ENCODE results near the gene RUSF1. TPM values are rescaled to one million over a fixed set of nuclear protein-coding genes. Genes with fewer than 3 reads are reported as not detected.

Gene RUSF1
- total RNA-seq, 2 donors from 2014 or later = 45.4 to 50.8 TPM

DNA sequence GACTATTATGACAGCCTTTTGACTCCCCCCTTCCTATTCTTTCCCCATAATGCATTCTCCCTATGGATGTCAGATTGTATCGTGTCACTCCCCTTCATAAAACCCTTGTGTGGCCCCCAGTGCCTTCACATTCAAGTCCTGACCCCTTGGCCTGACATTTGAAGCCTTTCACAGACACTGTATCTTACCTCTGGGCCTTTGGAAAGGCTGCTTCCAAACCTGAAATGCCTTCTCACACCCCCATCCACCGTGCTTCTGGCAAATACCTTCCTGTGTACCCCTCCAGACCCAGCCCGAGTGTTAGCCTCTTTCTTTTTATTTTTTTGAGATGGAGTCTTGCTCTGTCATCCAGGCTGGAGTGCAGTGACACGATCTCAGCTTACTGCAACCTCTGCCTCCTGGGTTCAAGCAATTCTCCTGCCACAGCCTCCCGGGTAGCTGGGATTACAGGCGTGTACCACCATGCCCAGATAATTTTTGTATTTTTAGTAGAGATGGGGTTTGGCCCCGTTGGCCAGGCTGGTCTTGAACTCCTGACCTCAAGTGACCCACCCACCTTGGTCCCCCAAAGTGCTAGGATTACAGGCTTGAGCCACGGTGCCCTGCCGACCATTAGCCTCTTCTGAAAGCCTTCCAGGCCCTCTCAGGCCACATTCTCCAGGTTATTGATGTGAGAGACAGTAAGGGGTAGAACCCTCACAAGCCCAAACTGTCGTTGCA lies 46.8 kb downstream of the RUSF1 start:
- DNase-seq = no peak
- H3K27me3 Mint-ChIP-seq (ENCODE audit: insufficient read depth) = no peaks in the 10 kb centered on the region
- H3K27ac ChIP-seq (ENCODE audit: low read depth, low read length) = no peak overlapping the region
- TF ChIP-seq, protein P1, sequence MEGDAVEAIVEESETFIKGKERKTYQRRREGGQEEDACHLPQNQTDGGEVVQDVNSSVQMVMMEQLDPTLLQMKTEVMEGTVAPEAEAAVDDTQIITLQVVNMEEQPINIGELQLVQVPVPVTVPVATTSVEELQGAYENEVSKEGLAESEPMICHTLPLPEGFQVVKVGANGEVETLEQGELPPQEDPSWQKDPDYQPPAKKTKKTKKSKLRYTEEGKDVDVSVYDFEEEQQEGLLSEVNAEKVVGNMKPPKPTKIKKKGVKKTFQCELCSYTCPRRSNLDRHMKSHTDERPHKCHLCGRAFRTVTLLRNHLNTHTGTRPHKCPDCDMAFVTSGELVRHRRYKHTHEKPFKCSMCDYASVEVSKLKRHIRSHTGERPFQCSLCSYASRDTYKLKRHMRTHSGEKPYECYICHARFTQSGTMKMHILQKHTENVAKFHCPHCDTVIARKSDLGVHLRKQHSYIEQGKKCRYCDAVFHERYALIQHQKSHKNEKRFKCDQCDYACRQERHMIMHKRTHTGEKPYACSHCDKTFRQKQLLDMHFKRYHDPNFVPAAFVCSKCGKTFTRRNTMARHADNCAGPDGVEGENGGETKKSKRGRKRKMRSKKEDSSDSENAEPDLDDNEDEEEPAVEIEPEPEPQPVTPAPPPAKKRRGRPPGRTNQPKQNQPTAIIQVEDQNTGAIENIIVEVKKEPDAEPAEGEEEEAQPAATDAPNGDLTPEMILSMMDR (conservative IDR thresholded peaks at IDR 0.05) = no peak
- no peaks in the 10 kb centered on the region for H3K4me1 ChIP-seq (ENCODE audit: control insufficient read depth, insufficient read depth, low read length)
- no peaks in the 10 kb centered on the region for H3K27me3 ChIP-seq (ENCODE audit: control insufficient read depth, insufficient read depth, low read length, poor library complexity, severe bottlenecking)
- H3K4me3 ChIP-seq (ENCODE audit: low read length) = no peak overlapping the region
- 93 to 95% methylated on average over 5 to 10 of the region's 10 CpGs for WGBS, 2 experiments (ENCODE audit: insufficient coverage in 1 of 2, insufficient read length in 1 of 2)
- H3K9ac ChIP-seq (ENCODE audit: extremely low read depth, low read length, poor library complexity, severe bottlenecking) = no peak overlapping the region
- peaks cover 26% of the 10 kb centered on the region for H3K36me3 ChIP-seq (ENCODE audit: control insufficient read depth, insufficient read depth, low read length)
- peaks cover 23% of the 10 kb centered on the region for H3K36me3 Mint-ChIP-seq (ENCODE audit: low read depth)
- no peaks in the 10 kb centered on the region for H3K9me3 Mint-ChIP-seq
- no peak overlapping the region for H3K27ac Mint-ChIP-seq
- H3K4me1 Mint-ChIP-seq = peaks cover 2% of the 10 kb centered on the region
- H3K4me3 Mint-ChIP-seq = no peak overlapping the region
- no peaks in the 10 kb centered on the region for H3K9me3 ChIP-seq (ENCODE audit: control insufficient read depth, low read length)

DNA sequence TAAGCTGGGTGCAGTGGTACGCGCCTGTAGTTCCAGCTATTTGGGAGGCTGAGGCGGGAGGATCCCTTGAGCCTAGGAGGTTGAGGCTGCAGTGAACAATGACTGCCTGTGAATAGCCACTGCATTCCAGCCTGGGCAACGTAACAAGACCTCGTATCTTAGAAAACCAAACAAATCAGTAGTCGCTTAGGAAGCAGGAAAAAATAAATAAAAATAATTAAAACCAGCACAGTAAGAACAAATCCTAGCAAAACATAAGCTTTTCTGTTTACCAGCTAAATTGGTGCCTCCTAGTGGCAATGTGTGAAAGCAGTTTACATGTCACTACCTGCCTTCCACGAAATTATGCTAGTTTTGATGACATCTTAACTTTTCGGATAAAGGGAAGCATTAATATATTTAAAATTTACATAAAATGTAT lies 47.6 kb downstream of the RUSF1 start:
- Mint-ChIP-seq H3K36me3 (ENCODE audit: low read depth) (peaks cover 21% of the 10 kb centered on the region), H3K27me3 (ENCODE audit: insufficient read depth) (no peaks in the 10 kb centered on the region), H3K4me1 (peaks cover 3% of the 10 kb centered on the region), H3K4me3 (peak overlapping the region; percentile 76), H3K27ac (peak overlapping the region; percentile 97), H3K9me3 (no peaks in the 10 kb centered on the region)
- Histone ChIP-seq H3K4me1 (ENCODE audit: control insufficient read depth, insufficient read depth, low read length) (no peaks in the 10 kb centered on the region), H3K9me3 (ENCODE audit: control insufficient read depth, low read length) (no peaks in the 10 kb centered on the region), H3K27ac (ENCODE audit: low read depth, low read length) (peak overlapping the region; percentile 91), H3K36me3 (ENCODE audit: control insufficient read depth, insufficient read depth, low read length) (peaks cover 31% of the 10 kb centered on the region), H3K4me3 (ENCODE audit: low read length) (peak overlapping the region; percentile 91), H3K27me3 (ENCODE audit: control insufficient read depth, insufficient read depth, low read length, poor library complexity, severe bottlenecking) (no peaks in the 10 kb centered on the region), H3K9ac (ENCODE audit: extremely low read depth, low read length, poor library complexity, severe bottlenecking) (peak overlapping the region; percentile 70)
- DNase-seq = no peak
- WGBS, 2 experiments (ENCODE audit: insufficient coverage in 1 of 2, insufficient read length in 1 of 2) = 75 to 83% methylated on average over 4 to 6 of the region's 8 CpGs
- TF ChIP-seq, protein P1 (conservative IDR thresholded peaks at IDR 0.05) = peak; percentile 84

DNA sequence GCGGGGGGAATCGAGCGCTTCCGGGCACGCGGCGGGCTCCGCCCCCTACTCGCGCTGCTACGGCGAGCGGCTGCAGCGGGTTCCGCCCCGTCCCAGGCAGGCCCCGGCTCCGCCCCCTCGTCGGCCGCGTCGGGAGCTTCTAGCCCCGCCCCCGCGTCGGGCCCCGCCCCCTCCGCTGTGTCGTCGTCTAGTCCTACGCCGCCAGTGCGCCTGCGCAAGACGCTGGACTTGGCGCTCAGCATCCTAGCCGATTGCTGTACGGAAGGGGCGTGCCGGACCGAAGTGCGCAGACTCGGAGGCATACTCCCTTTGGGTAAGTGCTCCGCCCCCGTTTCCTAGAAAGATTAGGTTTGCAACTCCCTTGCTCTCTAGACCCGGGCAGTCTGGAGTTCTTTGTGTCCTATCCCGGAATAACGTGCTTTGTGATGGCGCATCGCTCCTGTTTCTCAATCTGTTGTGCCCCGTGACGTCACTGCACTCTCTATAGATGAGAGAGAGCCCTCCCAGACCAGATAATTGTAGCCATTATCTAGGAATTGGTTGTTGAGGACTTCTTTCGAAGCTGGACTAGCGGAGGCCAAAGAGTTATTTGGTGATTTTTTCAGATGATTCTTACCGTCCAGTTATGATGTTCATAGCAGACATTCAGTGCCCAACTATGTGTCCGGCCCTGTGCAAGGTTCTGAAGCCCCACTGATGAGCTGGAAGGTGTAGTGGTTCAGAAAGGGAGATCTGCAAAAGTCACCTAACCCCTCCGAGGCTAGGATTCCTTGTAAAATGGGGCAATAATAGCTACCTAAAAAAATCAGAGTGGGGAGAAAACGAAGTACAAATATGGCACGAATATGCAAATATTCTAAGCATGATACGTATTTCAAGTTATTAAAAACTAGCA lies 48.3 kb downstream of the RUSF1 start:
- H3K9me3 ChIP-seq (ENCODE audit: control insufficient read depth, low read length) = no peaks in the 10 kb centered on the region
- peaks cover 18% of the 10 kb centered on the region for H3K36me3 Mint-ChIP-seq (ENCODE audit: low read depth)

More for the DNA sequence above, 48.3 kb downstream of the RUSF1 start:
- H3K4me1 Mint-ChIP-seq = peaks cover 6% of the 10 kb centered on the region
- H3K4me3 Mint-ChIP-seq = peak overlapping the region; percentile 76
- TF ChIP-seq, protein P1 (conservative IDR thresholded peaks at IDR 0.05) = no peak
- Histone ChIP-seq H3K4me1 (ENCODE audit: control insufficient read depth, insufficient read depth, low read length) (no peaks in the 10 kb centered on the region), H3K36me3 (ENCODE audit: control insufficient read depth, insufficient read depth, low read length) (peaks cover 36% of the 10 kb centered on the region), H3K27me3 (ENCODE audit: control insufficient read depth, insufficient read depth, low read length, poor library complexity, severe bottlenecking) (no peaks in the 10 kb centered on the region), H3K27ac (ENCODE audit: low read depth, low read length) (peak overlapping the region; percentile 98), H3K9ac (ENCODE audit: extremely low read depth, low read length, poor library complexity, severe bottlenecking) (peak overlapping the region; percentile 97), H3K4me3 (ENCODE audit: low read length) (peak overlapping the region; percentile 91)
- H3K27me3 Mint-ChIP-seq (ENCODE audit: insufficient read depth) = no peaks in the 10 kb centered on the region
- no peaks in the 10 kb centered on the region for H3K9me3 Mint-ChIP-seq
- peak overlapping the region; percentile 97 for H3K27ac Mint-ChIP-seq
- peak; percentile 100 for DNase-seq
- 6 to 15% methylated on average over 20 to 61 of the region's 61 CpGs for WGBS, 2 experiments (ENCODE audit: insufficient coverage in 1 of 2, insufficient read length in 1 of 2)

Data from endodermal cell (in vitro differentiated cells).